T-helper 1 cell treated with Interleukin-12 subunit alpha and Interleukin-12 subunit beta and Interleukin-4 antibody, amounts not matched to agents 30 μg/mL and 1 μg/mL, for 36 hours (primary cell): ENCODE data around the gene PLA2G4D.
A peak's percentile ranks its signal among the peaks of the same experiment; 100 is the strongest.

Experiments
- H3K27ac Mint-ChIP-seq: one replicate; pipeline ENCODE4 v1.8.0; 2021; ENCODE audit warnings: mild to moderate bottlenecking, mixed read lengths
- H3K27me3 Mint-ChIP-seq: one replicate; pipeline ENCODE4 v1.8.0; 2021; ENCODE audit warnings: low read depth, mixed read lengths
- H3K36me3 Mint-ChIP-seq: one replicate; pipeline ENCODE4 v1.8.0; 2021; ENCODE audit warnings: low read depth, mixed read lengths
- H3K4me1 Mint-ChIP-seq: one replicate; pipeline ENCODE4 v1.8.0; 2021; ENCODE audit warnings: low read depth, mixed read lengths
- H3K4me3 Mint-ChIP-seq: one replicate; pipeline ENCODE4 v1.8.0; 2021; ENCODE audit warnings: mild to moderate bottlenecking, moderate library complexity, mixed read lengths
- H3K9me3 Mint-ChIP-seq: one replicate; pipeline ENCODE4 v1.8.0; 2021; ENCODE audit warnings: mixed read lengths

The PLA2G4D gene

GRCh38 chr15:42065033-42065432, 29.3 kb downstream of the PLA2G4D start:
- H3K27ac Mint-ChIP-seq = no peak overlapping the region
- H3K36me3 Mint-ChIP-seq = no peaks in the 10 kb centered on the region
- H3K4me1 Mint-ChIP-seq = no peaks in the 10 kb centered on the region
- H3K4me3 Mint-ChIP-seq = no peak overlapping the region
- no peaks in the 10 kb centered on the region for H3K9me3 Mint-ChIP-seq
- H3K27me3 Mint-ChIP-seq = peaks cover 19% of the 10 kb centered on the region

GRCh38 chr15:42064271-42064670, 30.1 kb downstream of the PLA2G4D start:
- Mint-ChIP-seq H3K27ac (no peak overlapping the region), H3K36me3 (no peaks in the 10 kb centered on the region), H3K27me3 (peaks cover 20% of the 10 kb centered on the region)

DNA sequence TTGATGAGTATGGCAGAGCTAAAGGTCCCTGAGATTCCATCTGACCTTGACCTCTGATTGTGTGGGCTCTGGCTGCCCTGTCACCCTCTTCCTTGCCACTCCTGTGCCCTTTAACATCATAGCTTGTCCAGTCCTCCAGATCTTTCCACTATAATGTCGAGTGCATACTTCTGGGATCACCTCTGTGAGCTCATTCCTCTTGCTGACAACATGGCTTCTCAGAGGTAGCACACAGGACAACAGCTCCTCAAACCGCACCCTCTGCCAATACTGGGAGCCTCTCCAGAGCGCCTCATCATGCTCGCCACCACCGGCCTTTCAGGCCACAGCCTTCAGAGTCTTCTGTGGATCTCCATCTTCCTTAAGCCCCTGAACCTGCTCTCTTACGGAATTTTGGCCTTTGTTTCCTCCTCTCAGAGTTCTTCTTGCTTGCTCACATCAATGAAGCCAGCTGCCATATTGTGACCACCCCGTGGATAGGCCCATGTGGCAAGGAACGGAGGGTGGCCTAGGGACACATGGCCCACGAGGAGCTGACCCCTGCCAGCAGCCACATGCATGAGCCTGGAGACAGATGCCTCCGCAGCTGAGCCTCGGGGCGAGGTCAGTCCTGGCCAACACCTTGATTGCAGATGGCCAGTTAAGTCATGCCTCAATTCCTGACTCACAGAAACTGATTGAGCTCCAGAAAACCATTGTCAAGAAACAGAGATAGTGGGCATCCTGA, 31.1 kb downstream of the PLA2G4D start:
- Mint-ChIP-seq H3K27ac (no peak overlapping the region), H3K36me3 (no peaks in the 10 kb centered on the region)

More at GRCh38 chr15:42064271-42064670, 30.1 kb downstream of the PLA2G4D start:
- no peaks in the 10 kb centered on the region for H3K4me1 Mint-ChIP-seq
- no peaks in the 10 kb centered on the region for H3K9me3 Mint-ChIP-seq
- H3K4me3 Mint-ChIP-seq = no peak overlapping the region

DNA sequence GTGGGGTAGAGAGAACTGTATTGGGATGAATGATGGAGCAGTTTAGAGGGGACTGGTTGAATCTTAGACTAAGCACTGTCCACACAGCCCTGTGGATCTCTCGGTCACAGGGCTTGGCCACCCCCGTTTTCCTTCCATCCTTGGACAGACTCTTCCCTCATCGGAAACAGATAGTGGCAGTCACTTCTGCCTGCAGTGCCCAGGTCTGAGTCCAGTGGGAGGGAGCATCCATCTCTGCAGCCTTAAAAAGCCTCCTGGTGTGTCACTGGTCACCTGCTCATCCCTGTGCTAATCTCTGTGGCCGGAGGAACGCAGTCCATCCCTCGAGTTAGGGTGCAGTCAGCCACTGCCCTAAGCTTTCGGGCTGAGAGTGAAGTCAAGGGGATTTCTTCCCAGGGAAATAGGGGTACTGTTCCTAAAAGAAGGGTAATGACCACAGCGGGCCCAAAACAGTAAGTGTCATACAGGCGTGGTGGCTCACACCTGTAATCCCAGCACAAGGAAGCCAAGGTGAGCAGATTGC, 32.0 kb downstream of the PLA2G4D start:
- Mint-ChIP-seq H3K36me3 (no peaks in the 10 kb centered on the region), H3K9me3 (no peaks in the 10 kb centered on the region), H3K27ac (no peak overlapping the region), H3K27me3 (peaks cover 30% of the 10 kb centered on the region), H3K4me1 (peaks cover 3% of the 10 kb centered on the region), H3K4me3 (no peak overlapping the region)

More for the DNA sequence above, 31.1 kb downstream of the PLA2G4D start:
- Mint-ChIP-seq H3K9me3 (no peaks in the 10 kb centered on the region), H3K4me1 (no peaks in the 10 kb centered on the region), H3K4me3 (no peak overlapping the region), H3K27me3 (peaks cover 24% of the 10 kb centered on the region)

DNA sequence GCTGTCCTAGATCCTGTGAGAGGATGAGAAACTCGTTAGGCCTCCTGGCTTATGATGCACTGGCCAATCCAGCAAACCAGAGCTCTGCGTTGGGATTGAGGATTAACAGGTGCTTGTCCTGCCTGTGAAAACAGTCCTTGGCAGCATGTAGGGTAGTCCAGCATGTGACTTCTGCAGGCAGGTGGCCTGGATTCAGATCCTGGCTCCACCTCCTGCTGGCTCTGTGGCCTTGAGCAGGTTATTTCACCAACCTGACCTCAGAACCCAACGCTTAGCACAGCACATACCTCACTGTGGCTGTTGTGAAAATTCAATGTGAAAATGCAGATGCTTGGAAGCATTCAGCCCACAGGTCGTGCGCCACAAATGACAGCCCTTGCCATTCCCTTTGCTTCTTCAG, 33.6 kb downstream of the PLA2G4D start:
- H3K9me3 Mint-ChIP-seq = no peaks in the 10 kb centered on the region
- H3K27me3 Mint-ChIP-seq = peaks cover 36% of the 10 kb centered on the region
- H3K4me3 Mint-ChIP-seq = no peak overlapping the region
- peaks cover 11% of the 10 kb centered on the region for H3K4me1 Mint-ChIP-seq
- H3K27ac Mint-ChIP-seq = no peak overlapping the region
- no peaks in the 10 kb centered on the region for H3K36me3 Mint-ChIP-seq

GRCh38 chr15:42060477-42060763, 33.9 kb downstream of the PLA2G4D start:
- Mint-ChIP-seq H3K4me3 (no peak overlapping the region), H3K9me3 (no peaks in the 10 kb centered on the region), H3K36me3 (no peaks in the 10 kb centered on the region), H3K27me3 (peaks cover 39% of the 10 kb centered on the region), H3K4me1 (peaks cover 11% of the 10 kb centered on the region), H3K27ac (no peak overlapping the region)

- Mint-ChIP-seq H3K4me1 (peaks cover 11% of the 10 kb centered on the region), H3K36me3 (no peaks in the 10 kb centered on the region), H3K9me3 (no peaks in the 10 kb centered on the region), H3K4me3 (no peak overlapping the region), H3K27me3 (peaks cover 45% of the 10 kb centered on the region), H3K27ac (no peak overlapping the region)
Observed at GRCh38 chr15:42059661-42060476, 34.5 kb downstream of the PLA2G4D start.

- Mint-ChIP-seq H3K4me1 (peaks cover 11% of the 10 kb centered on the region), H3K27ac (no peak overlapping the region), H3K4me3 (no peak overlapping the region), H3K36me3 (no peaks in the 10 kb centered on the region), H3K27me3 (peaks cover 46% of the 10 kb centered on the region), H3K9me3 (no peaks in the 10 kb centered on the region)
Observed at GRCh38 chr15:42058791-42059190, 35.6 kb downstream of the PLA2G4D start.

GRCh38 chr15:42057799-42058646, 36.3 kb downstream of the PLA2G4D start:
- Mint-ChIP-seq H3K4me1 (peaks cover 11% of the 10 kb centered on the region), H3K9me3 (no peaks in the 10 kb centered on the region), H3K36me3 (no peaks in the 10 kb centered on the region), H3K27me3 (peaks cover 44% of the 10 kb centered on the region), H3K27ac (no peak overlapping the region), H3K4me3 (no peak overlapping the region)

GRCh38 chr15:42056934-42057798, 37.2 kb downstream of the PLA2G4D start:
- Mint-ChIP-seq H3K4me3 (peak overlapping the region; percentile 18), H3K27me3 (peaks cover 44% of the 10 kb centered on the region), H3K9me3 (no peaks in the 10 kb centered on the region), H3K4me1 (peaks cover 11% of the 10 kb centered on the region), H3K36me3 (no peaks in the 10 kb centered on the region), H3K27ac (no peak overlapping the region)

DNA sequence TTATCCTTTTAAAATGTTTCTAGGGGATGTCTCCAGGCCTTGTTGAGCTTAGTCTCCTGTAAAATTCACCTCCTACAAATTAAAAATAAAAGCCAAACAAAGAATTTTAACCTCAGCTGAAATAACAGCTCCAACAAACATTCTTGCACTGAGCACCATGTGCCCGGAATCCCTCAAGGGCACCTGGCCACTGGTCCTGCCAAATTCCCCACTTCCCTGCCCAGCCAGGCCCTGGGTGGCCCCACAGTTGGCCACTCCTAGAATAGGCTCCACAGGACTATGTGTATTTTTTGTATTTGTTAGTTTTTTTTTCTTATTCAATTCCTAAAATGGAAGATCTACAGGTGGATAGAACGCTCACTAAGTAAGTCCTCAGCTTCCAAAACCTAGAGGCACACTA, 40.4 kb downstream of the PLA2G4D start:
- H3K36me3 Mint-ChIP-seq = no peaks in the 10 kb centered on the region
- no peak overlapping the region for H3K4me3 Mint-ChIP-seq
- peaks cover 11% of the 10 kb centered on the region for H3K4me1 Mint-ChIP-seq
- H3K27me3 Mint-ChIP-seq = peaks cover 50% of the 10 kb centered on the region
- no peaks in the 10 kb centered on the region for H3K9me3 Mint-ChIP-seq
- no peak overlapping the region for H3K27ac Mint-ChIP-seq

DNA sequence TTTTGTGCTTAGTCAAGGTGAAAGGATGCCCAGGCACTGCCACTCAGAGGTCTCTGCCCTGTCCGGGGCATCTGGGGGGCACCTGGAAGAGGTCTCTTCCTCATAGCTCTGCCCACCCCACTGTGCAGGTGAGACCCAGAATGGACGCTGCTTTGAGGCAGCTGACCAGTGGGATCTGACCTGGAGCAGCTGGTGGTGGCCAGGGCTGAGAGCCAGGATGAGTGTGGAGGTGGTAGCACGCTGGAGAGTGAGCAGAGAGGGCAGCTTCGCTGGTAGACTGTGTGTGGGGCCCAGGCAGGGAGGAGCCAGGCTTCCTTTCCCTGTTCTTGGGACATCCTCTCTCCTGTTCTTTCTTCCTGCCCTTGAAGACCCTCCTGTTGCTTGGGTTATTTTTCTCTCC, 41.4 kb downstream of the PLA2G4D start:
- Mint-ChIP-seq H3K27ac (no peak overlapping the region), H3K27me3 (peaks cover 46% of the 10 kb centered on the region), H3K9me3 (no peaks in the 10 kb centered on the region), H3K4me1 (peaks cover 11% of the 10 kb centered on the region), H3K36me3 (no peaks in the 10 kb centered on the region), H3K4me3 (no peak overlapping the region)

GRCh38 chr15:42050484-42051255, 43.7 kb downstream of the PLA2G4D start:
- H3K9me3 Mint-ChIP-seq = no peaks in the 10 kb centered on the region
- no peak overlapping the region for H3K4me3 Mint-ChIP-seq
- no peaks in the 10 kb centered on the region for H3K4me1 Mint-ChIP-seq
- no peak overlapping the region for H3K27ac Mint-ChIP-seq
- H3K27me3 Mint-ChIP-seq = peaks cover 24% of the 10 kb centered on the region
- H3K36me3 Mint-ChIP-seq = no peaks in the 10 kb centered on the region
